Measurements from ENCODE around the gene RAP1GAP2. TPM values are rescaled to one million over a fixed set of nuclear protein-coding genes. Genes with fewer than 3 reads are reported as not detected.

RAP1GAP2 gene
- total RNA-seq, 1 experiment from 2014 or later: 72.8 TPM

- ChIA-PET POLR2A (no interaction called here), CTCF (interaction anchor here (5.8 kb wide), 1 partner anchor 87 kb away, joined by 114 read pairs; no protein-coding TSS in a partner anchor)
- DNase-seq (ENCODE audit: low spot score) (no peak), ATAC-seq (no peak)
- TF ChIP-seq ZNF671 (CRISPR knock-in tag; IDR thresholded peaks at IDR 0.05): no peak
- no peak for TF ChIP-seq JAZF1 (CRISPR knock-in tag; IDR thresholded peaks at IDR 0.05)
- TF ChIP-seq MXD4 (CRISPR knock-in tag; IDR thresholded peaks at IDR 0.05; ENCODE audit: borderline replicate concordance): no peak
- no peak for TF ChIP-seq ZMAT4 (CRISPR knock-in tag; IDR thresholded peaks at IDR 0.05)
- TF ChIP-seq AR (CRISPR knock-in tag; IDR thresholded peaks at IDR 0.05): no peak
- no peak for TF ChIP-seq FOXP1 (CRISPR knock-in tag; IDR thresholded peaks at IDR 0.05; ENCODE audit: borderline replicate concordance)
- no peak for TF ChIP-seq ZNF121 (CRISPR knock-in tag; IDR thresholded peaks at IDR 0.05)
- TF ChIP-seq ATF2 (CRISPR knock-in tag; IDR thresholded peaks at IDR 0.05; ENCODE audit: borderline replicate concordance, low read depth): no peak
- TF ChIP-seq, protein P1, sequence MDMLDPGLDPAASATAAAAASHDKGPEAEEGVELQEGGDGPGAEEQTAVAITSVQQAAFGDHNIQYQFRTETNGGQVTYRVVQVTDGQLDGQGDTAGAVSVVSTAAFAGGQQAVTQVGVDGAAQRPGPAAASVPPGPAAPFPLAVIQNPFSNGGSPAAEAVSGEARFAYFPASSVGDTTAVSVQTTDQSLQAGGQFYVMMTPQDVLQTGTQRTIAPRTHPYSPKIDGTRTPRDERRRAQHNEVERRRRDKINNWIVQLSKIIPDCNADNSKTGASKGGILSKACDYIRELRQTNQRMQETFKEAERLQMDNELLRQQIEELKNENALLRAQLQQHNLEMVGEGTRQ (CRISPR knock-in tag; IDR thresholded peaks at IDR 0.05): no peak
- TF ChIP-seq, protein P2, sequence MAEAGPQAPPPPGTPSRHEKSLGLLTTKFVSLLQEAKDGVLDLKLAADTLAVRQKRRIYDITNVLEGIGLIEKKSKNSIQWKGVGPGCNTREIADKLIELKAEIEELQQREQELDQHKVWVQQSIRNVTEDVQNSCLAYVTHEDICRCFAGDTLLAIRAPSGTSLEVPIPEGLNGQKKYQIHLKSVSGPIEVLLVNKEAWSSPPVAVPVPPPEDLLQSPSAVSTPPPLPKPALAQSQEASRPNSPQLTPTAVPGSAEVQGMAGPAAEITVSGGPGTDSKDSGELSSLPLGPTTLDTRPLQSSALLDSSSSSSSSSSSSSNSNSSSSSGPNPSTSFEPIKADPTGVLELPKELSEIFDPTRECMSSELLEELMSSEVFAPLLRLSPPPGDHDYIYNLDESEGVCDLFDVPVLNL (CRISPR knock-in tag; IDR thresholded peaks at IDR 0.05; ENCODE audit: borderline replicate concordance, low read depth): no peak
- no peak for TF ChIP-seq GTF2I (CRISPR knock-in tag; conservative IDR thresholded peaks at IDR 0.05)
- TF ChIP-seq TCF7 (CRISPR knock-in tag; IDR thresholded peaks at IDR 0.05; ENCODE audit: low read depth): no peak
- TF ChIP-seq OVOL2 (CRISPR knock-in tag; IDR thresholded peaks at IDR 0.05; ENCODE audit: borderline replicate concordance): no peak
- TF ChIP-seq, protein P3, sequence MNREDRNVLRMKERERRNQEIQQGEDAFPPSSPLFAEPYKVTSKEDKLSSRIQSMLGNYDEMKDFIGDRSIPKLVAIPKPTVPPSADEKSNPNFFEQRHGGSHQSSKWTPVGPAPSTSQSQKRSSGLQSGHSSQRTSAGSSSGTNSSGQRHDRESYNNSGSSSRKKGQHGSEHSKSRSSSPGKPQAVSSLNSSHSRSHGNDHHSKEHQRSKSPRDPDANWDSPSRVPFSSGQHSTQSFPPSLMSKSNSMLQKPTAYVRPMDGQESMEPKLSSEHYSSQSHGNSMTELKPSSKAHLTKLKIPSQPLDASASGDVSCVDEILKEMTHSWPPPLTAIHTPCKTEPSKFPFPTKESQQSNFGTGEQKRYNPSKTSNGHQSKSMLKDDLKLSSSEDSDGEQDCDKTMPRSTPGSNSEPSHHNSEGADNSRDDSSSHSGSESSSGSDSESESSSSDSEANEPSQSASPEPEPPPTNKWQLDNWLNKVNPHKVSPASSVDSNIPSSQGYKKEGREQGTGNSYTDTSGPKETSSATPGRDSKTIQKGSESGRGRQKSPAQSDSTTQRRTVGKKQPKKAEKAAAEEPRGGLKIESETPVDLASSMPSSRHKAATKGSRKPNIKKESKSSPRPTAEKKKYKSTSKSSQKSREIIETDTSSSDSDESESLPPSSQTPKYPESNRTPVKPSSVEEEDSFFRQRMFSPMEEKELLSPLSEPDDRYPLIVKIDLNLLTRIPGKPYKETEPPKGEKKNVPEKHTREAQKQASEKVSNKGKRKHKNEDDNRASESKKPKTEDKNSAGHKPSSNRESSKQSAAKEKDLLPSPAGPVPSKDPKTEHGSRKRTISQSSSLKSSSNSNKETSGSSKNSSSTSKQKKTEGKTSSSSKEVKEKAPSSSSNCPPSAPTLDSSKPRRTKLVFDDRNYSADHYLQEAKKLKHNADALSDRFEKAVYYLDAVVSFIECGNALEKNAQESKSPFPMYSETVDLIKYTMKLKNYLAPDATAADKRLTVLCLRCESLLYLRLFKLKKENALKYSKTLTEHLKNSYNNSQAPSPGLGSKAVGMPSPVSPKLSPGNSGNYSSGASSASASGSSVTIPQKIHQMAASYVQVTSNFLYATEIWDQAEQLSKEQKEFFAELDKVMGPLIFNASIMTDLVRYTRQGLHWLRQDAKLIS (CRISPR knock-in tag; IDR thresholded peaks at IDR 0.05; ENCODE audit: borderline replicate concordance): no peak
- no peak for TF ChIP-seq CREM (CRISPR knock-in tag; IDR thresholded peaks at IDR 0.05)
- no peak for TF ChIP-seq NR1H2 (CRISPR knock-in tag; IDR thresholded peaks at IDR 0.05)
- Mint-ChIP-seq H3K4me3 (no peak overlapping the region), H3K4me1 (peaks cover 32% of the 10 kb centered on the region), H3K27me3 (ENCODE audit: low read depth) (no peaks in the 10 kb centered on the region), H3K27ac (no peak overlapping the region), H3K9me3 (no peaks in the 10 kb centered on the region), H3K36me3 (peaks cover 13% of the 10 kb centered on the region)
These were observed 137.4 kb downstream of the RAP1GAP2 start for GRCh38 chr17:2933606-2934005.
